Activated T-cell treated with anti-CD3 and anti-CD28 coated beads for 4 hours (primary cell): Measurements from ENCODE around the gene RASAL3.
"Not testable (repeated sequence)": the region's sequence is repeated elsewhere in the genome, so short reads cannot be mapped to it uniquely, and the experiment has no call there.

Source experiments
- DNase-seq: peaks from one replicate; pipeline ENCODE4 v3.0.0-alpha.2; 2020

The RASAL3 gene

GRCh38 chr19:15464394-15465385, at the start of gene RASAL3:
RASAL3 (minus strand) TSS chr19:15464544; CDS start chr19:15464358, 186 bp downstream.
- DNase-seq = peak; percentile 51

- no peak for DNase-seq
These were observed 47.5 kb upstream of the RASAL3 start for GRCh38 chr19:15511671-15512424.

GRCh38 chr19:15508035-15508710, 43.8 kb upstream of the RASAL3 start, which contains the start of gene CYP4F22:
CYP4F22 (plus strand) TSS chr19:15508525; CDS start chr19:15525337, 16,812 bp downstream.
- no peak for DNase-seq

GRCh38 chr19:15507068-15508034, 43.0 kb upstream of the RASAL3 start:
- DNase-seq = no peak

- DNase-seq = no peak
These were observed 41.8 kb upstream of the RASAL3 start for GRCh38 chr19:15506074-15506571.

- no peak for DNase-seq
These were observed 37.9 kb upstream of the RASAL3 start for GRCh38 chr19:15502264-15502663.

GRCh38 chr19:15501596-15501995, 37.3 kb upstream of the RASAL3 start:
- DNase-seq = no peak

GRCh38 chr19:15498910-15499309, 34.6 kb upstream of the RASAL3 start:
- no peak for DNase-seq

- DNase-seq = no peak
These were observed 34.0 kb upstream of the RASAL3 start for GRCh38 chr19:15498156-15498858.

GRCh38 chr19:15495151-15495550, 30.8 kb upstream of the RASAL3 start:
- no peak for DNase-seq

- DNase-seq = no peak
These were observed 24.3 kb upstream of the RASAL3 start for GRCh38 chr19:15488489-15489226.

GRCh38 chr19:15487038-15487437, 22.7 kb upstream of the RASAL3 start:
- DNase-seq = no peak

GRCh38 chr19:15485768-15486167, 21.4 kb upstream of the RASAL3 start:
- DNase-seq = not testable (repeated sequence)

- DNase-seq = not testable (repeated sequence)
These were observed 16.7 kb upstream of the RASAL3 start for GRCh38 chr19:15480996-15481395.

GRCh38 chr19:15479391-15480345, 15.3 kb upstream of the RASAL3 start, which contains the start of gene PGLYRP2:
PGLYRP2 (minus strand) TSS chr19:15479501; CDS start chr19:15479371, 130 bp downstream.
- no peak for DNase-seq

- DNase-seq = no peak
These were observed 12.0 kb upstream of the RASAL3 start for GRCh38 chr19:15476325-15476724.

- no peak for DNase-seq
These were observed 11.3 kb upstream of the RASAL3 start for GRCh38 chr19:15475611-15476010.

GRCh38 chr19:15475169-15475568, 10.8 kb upstream of the RASAL3 start:
- DNase-seq = no peak

- DNase-seq = not testable (repeated sequence)
These were observed 9.5 kb upstream of the RASAL3 start for GRCh38 chr19:15473821-15474220.
